ENCODE data around the gene TET3. TPM values are rescaled to one million over a fixed set of nuclear protein-coding genes. Genes with fewer than 3 reads are reported as not detected.

Gene TET3
- total RNA-seq, 1 experiment from 2014 or later, result 6.1 TPM

- TF ChIP-seq EZH2phosphoT487 (IDR thresholded peaks at IDR 0.05; ENCODE audit: borderline replicate concordance, low read length), result no peak
- no peak for TF ChIP-seq EZH2 (IDR thresholded peaks at IDR 0.05; ENCODE audit: low read length, unreplicated experiment)
- TF ChIP-seq, protein P1, sequence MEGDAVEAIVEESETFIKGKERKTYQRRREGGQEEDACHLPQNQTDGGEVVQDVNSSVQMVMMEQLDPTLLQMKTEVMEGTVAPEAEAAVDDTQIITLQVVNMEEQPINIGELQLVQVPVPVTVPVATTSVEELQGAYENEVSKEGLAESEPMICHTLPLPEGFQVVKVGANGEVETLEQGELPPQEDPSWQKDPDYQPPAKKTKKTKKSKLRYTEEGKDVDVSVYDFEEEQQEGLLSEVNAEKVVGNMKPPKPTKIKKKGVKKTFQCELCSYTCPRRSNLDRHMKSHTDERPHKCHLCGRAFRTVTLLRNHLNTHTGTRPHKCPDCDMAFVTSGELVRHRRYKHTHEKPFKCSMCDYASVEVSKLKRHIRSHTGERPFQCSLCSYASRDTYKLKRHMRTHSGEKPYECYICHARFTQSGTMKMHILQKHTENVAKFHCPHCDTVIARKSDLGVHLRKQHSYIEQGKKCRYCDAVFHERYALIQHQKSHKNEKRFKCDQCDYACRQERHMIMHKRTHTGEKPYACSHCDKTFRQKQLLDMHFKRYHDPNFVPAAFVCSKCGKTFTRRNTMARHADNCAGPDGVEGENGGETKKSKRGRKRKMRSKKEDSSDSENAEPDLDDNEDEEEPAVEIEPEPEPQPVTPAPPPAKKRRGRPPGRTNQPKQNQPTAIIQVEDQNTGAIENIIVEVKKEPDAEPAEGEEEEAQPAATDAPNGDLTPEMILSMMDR (conservative IDR thresholded peaks at IDR 0.05; ENCODE audit: low read depth, low read length), result no peak
- H3K4me1 ChIP-seq (ENCODE audit: insufficient read depth, low read length), result no peaks in the 10 kb centered on the region
- POLR2A ChIA-PET (ENCODE audit: unreplicated experiment), result interaction anchor here (0.6 to 0.7 kb wide), 2 partner anchors 197 to 228 kb away, joined by 3 to 7 read pairs; partner anchors contain the start of gene TPRKB
Measured at GRCh38 chr2:73965053-73965452, 19.7 kb upstream of the TET3 start.

DNA sequence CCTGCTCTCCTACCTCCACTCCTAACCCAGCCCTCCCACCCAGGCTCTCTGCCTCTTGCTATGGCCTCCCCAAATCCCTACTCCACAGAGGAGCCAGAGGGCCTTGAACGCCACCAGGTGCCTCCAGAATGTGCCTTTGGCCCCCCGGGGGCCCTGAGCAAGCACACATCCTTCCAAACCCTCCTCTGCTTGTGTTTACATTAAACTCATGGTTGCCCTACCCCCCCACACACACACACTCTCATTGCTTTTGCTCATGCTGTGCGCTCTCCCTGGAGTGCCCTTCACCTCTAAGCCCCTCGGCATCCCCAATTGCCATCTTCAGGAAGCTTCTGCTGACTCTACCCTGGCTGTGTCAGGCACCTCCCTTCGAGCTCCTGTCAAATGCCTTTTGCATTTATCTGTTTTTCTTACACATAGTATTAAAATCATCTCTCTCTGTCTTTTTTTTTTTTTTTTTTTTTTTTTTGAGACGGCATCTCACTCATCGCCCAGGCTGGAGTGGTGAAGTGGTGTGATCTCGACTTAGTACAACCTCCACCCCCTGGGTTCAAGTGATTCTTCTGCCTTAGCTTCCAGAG lies 16.3 kb upstream of the TET3 start:
- TF ChIP-seq, protein P1 (conservative IDR thresholded peaks at IDR 0.05; ENCODE audit: low read depth, low read length), result no peak
- TF ChIP-seq EZH2 (IDR thresholded peaks at IDR 0.05; ENCODE audit: low read length, unreplicated experiment) (no peak), EZH2phosphoT487 (IDR thresholded peaks at IDR 0.05; ENCODE audit: borderline replicate concordance, low read length) (no peak)
- CTCF ChIA-PET, result no interaction called here
- H3F3A ChIP-seq (ENCODE audit: low read length, unreplicated experiment), result no peaks in the 10 kb centered on the region
- DNase-seq, result no peak
- H4K20me1 ChIP-seq (ENCODE audit: low read length), result no peaks in the 10 kb centered on the region
- POLR2A ChIA-PET (ENCODE audit: unreplicated experiment), result no interaction called here
- intact Hi-C loops (cut with micrococcal nuclease), result no loop called here
- no peaks in the 10 kb centered on the region for H3K79me2 ChIP-seq (ENCODE audit: low read length)
- H3K4me1 ChIP-seq (ENCODE audit: insufficient read depth, low read length), result no peaks in the 10 kb centered on the region
- no TSS peak for BruUV-seq (replicated peaks)
- ATAC-seq, result no peak
- H3K36me3 ChIP-seq (ENCODE audit: low read depth, low read length), result no peaks in the 10 kb centered on the region
- H2AFZ ChIP-seq (ENCODE audit: low read length), result no peak overlapping the region
- no peak overlapping the region for H3K4me2 ChIP-seq (ENCODE audit: low read length)
- no peak overlapping the region for H3K27ac ChIP-seq (ENCODE audit: low read length)
- no peak overlapping the region for H3K4me3 ChIP-seq (ENCODE audit: low read length)
- H3K9me3 ChIP-seq (ENCODE audit: low read length), result no peaks in the 10 kb centered on the region
- H3K9ac ChIP-seq (ENCODE audit: low read length), result no peak overlapping the region
- no peaks in the 10 kb centered on the region for H3K27me3 ChIP-seq (ENCODE audit: low read length)
- no peaks in the 10 kb centered on the region for H3K9me2 ChIP-seq (replicated peaks; ENCODE audit: low read length)

More at GRCh38 chr2:73965053-73965452, 19.7 kb upstream of the TET3 start:
- H4K20me1 ChIP-seq (ENCODE audit: low read length), result no peaks in the 10 kb centered on the region
- no peak overlapping the region for H3K9ac ChIP-seq (ENCODE audit: low read length)
- intact Hi-C loops (cut with micrococcal nuclease), result no loop called here
- H3K27ac ChIP-seq (ENCODE audit: low read length), result no peak overlapping the region
- no peak overlapping the region for H3K4me3 ChIP-seq (ENCODE audit: low read length)
- no peak overlapping the region for H3K4me2 ChIP-seq (ENCODE audit: low read length)
- no peaks in the 10 kb centered on the region for H3K36me3 ChIP-seq (ENCODE audit: low read depth, low read length)
- BruUV-seq (replicated peaks), result no TSS peak
- H3K79me2 ChIP-seq (ENCODE audit: low read length), result no peaks in the 10 kb centered on the region
- H2AFZ ChIP-seq (ENCODE audit: low read length), result no peak overlapping the region
- no peaks in the 10 kb centered on the region for H3K9me3 ChIP-seq (ENCODE audit: low read length)
- ATAC-seq, result no peak
- CTCF ChIA-PET, result no interaction called here
- DNase-seq, result no peak
- no peaks in the 10 kb centered on the region for H3K27me3 ChIP-seq (ENCODE audit: low read length)
- H3K9me2 ChIP-seq (replicated peaks; ENCODE audit: low read length), result no peaks in the 10 kb centered on the region
- H3F3A ChIP-seq (ENCODE audit: low read length, unreplicated experiment), result no peaks in the 10 kb centered on the region

DNA sequence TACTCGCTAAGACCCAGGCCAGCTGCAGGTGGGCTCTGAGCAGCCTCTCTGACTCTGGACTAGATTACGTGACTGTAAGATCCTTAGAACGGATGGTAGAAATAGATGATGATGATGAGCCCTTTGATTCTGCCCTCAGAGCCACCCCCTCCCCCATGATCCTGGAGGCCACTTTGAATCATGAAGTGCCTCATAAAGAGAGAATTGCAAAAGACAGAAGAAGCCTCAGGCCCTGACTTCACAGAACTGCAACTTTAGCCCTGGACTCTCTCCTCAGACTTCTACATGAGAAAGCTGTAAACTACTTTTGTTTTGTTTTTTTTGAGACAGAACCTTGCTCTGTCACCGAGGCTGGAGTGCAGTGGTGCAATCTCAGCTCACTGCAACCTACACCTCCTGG lies 15.4 kb upstream of the TET3 start:
- no peaks in the 10 kb centered on the region for H3K36me3 ChIP-seq (ENCODE audit: low read depth, low read length)
- H3K9me3 ChIP-seq (ENCODE audit: low read length), result no peaks in the 10 kb centered on the region
- no peak overlapping the region for H2AFZ ChIP-seq (ENCODE audit: low read length)
- CTCF ChIA-PET, result no interaction called here
- ATAC-seq, result no peak
- no peak overlapping the region for H3K9ac ChIP-seq (ENCODE audit: low read length)
- POLR2A ChIA-PET (ENCODE audit: unreplicated experiment), result no interaction called here
- TF ChIP-seq EZH2 (IDR thresholded peaks at IDR 0.05; ENCODE audit: low read length, unreplicated experiment), result no peak
- TF ChIP-seq, protein P1 (conservative IDR thresholded peaks at IDR 0.05; ENCODE audit: low read depth, low read length), result no peak
- no peak for TF ChIP-seq EZH2phosphoT487 (IDR thresholded peaks at IDR 0.05; ENCODE audit: borderline replicate concordance, low read length)
- H3K27me3 ChIP-seq (ENCODE audit: low read length), result no peaks in the 10 kb centered on the region
- no peaks in the 10 kb centered on the region for H3K9me2 ChIP-seq (replicated peaks; ENCODE audit: low read length)
- no peak overlapping the region for H3K4me3 ChIP-seq (ENCODE audit: low read length)
- no TSS peak for BruUV-seq (replicated peaks)
- no peak overlapping the region for H3K4me2 ChIP-seq (ENCODE audit: low read length)
- H3K4me1 ChIP-seq (ENCODE audit: insufficient read depth, low read length), result no peaks in the 10 kb centered on the region
- intact Hi-C loops (cut with micrococcal nuclease), result no loop called here
- no peak for DNase-seq
- H3F3A ChIP-seq (ENCODE audit: low read length, unreplicated experiment), result no peaks in the 10 kb centered on the region
- no peaks in the 10 kb centered on the region for H3K79me2 ChIP-seq (ENCODE audit: low read length)
- H4K20me1 ChIP-seq (ENCODE audit: low read length), result no peaks in the 10 kb centered on the region
- no peak overlapping the region for H3K27ac ChIP-seq (ENCODE audit: low read length)
